PFSK-1 (cell line): Measurements from ENCODE around the gene GALNT14.

Experiments
- POLR2AphosphoS5 ChIP-seq: IDR thresholded peaks from 2 replicates; pipeline ENCODE4 v1.6.1; 2012; ENCODE audit warnings: low read depth, mild to moderate bottlenecking, control low read depth, low read length, moderate library complexity
- REST ChIP-seq, 2 experiments: IDR thresholded peaks; 2 replicates each; pipeline versions ENCODE4 v1.6.1 to v1.8.0; 2011 to 2012; ENCODE audit warnings: low read depth in 2 of 2, low read length in 2 of 2, control low read depth in 1 of 2, inconsistent platforms in 1 of 2, mild to moderate bottlenecking in 1 of 2, moderate library complexity in 1 of 2; ENCODE audit not compliant: insufficient read depth in 1 of 2
- SIN3A ChIP-seq: IDR thresholded peaks from 2 replicates; pipeline ENCODE4 v1.6.1; 2012; ENCODE audit warnings: mild to moderate bottlenecking, low read length, moderate library complexity, borderline replicate concordance; ENCODE audit not compliant: insufficient read depth
- TAF1 ChIP-seq: IDR thresholded peaks from 2 replicates; pipeline ENCODE4 v1.6.1; 2012; ENCODE audit warnings: low read length, control low read depth, borderline replicate concordance; ENCODE audit not compliant: insufficient read depth

- no peak for TF ChIP-seq SIN3A
- TF ChIP-seq TAF1, result no peak
- TF ChIP-seq REST (IDR thresholded peaks at IDR 0.05; ENCODE audit: insufficient read depth in 1 of 2, low read depth in 2 of 2, low read length in 2 of 2), result no peak
- no peak for TF ChIP-seq POLR2AphosphoS5
Measured at GRCh38 chr2:30933496-30933895, 204.7 kb downstream of the GALNT14 start.
